Choroid plexus epithelial cell (primary cell): ENCODE results near the gene GNAQ.

Experiments
- DNase-seq: peaks from one replicate; pipeline ENCODE4 v3.0.0-alpha.2; 2010; ENCODE audit warnings: low read depth
- H3K4me3 ChIP-seq: 2 replicates; pipeline ENCODE4 v1.5.1; 2011; ENCODE audit warnings: low read depth, mild to moderate bottlenecking, control low read depth, low read length, moderate library complexity
- CTCF ChIP-seq: conservative IDR thresholded peaks from 2 replicates; pipeline ENCODE4 v1.5.1; 2011; ENCODE audit warnings: low read depth, mild to moderate bottlenecking, control low read depth, inconsistent platforms, low read length, moderate library complexity

Gene GNAQ

GRCh38 chr9:77927265-77927664 lies 104.3 kb downstream of the GNAQ start:
- no peak for TF ChIP-seq CTCF
- H3K4me3 ChIP-seq: no peak overlapping the region
- peak; percentile 28 for DNase-seq

GRCh38 chr9:77926371-77926878 lies 105.2 kb downstream of the GNAQ start:
- DNase-seq: peak; percentile 84
- no peak overlapping the region for H3K4me3 ChIP-seq
- TF ChIP-seq CTCF: no peak

- DNase-seq: peak; percentile 22
- TF ChIP-seq CTCF: no peak
- H3K4me3 ChIP-seq: no peak overlapping the region
Observed at GRCh38 chr9:77922591-77922990, 109.0 kb downstream of the GNAQ start.

GRCh38 chr9:77917800-77918199 lies 113.8 kb downstream of the GNAQ start:
- TF ChIP-seq CTCF: no peak
- no peak overlapping the region for H3K4me3 ChIP-seq
- no peak for DNase-seq

GRCh38 chr9:77916820-77917219 lies 114.8 kb downstream of the GNAQ start:
- no peak overlapping the region for H3K4me3 ChIP-seq
- no peak for TF ChIP-seq CTCF
- no peak for DNase-seq

- H3K4me3 ChIP-seq: no peak overlapping the region
- TF ChIP-seq CTCF: no peak
- no peak for DNase-seq
Observed at GRCh38 chr9:77916410-77916819, 115.2 kb downstream of the GNAQ start.

GRCh38 chr9:77915744-77916143 lies 115.9 kb downstream of the GNAQ start:
- no peak overlapping the region for H3K4me3 ChIP-seq
- no peak for DNase-seq
- no peak for TF ChIP-seq CTCF
